Mesothelial cell of epicardium (in vitro differentiated cells): ENCODE measurements around the gene YBX3. TPM values are rescaled to one million over a fixed set of nuclear protein-coding genes. Genes with fewer than 3 reads are reported as not detected.
A peak's percentile ranks its signal among the peaks of the same experiment; 100 is the strongest.

Experiments used
- DNase-seq, 2 experiments: peaks; one replicate each; pipeline ENCODE4 v3.0.0; 2021; ENCODE audit warnings: low spot score in 2 of 2; ENCODE audit not compliant: unreplicated experiment in 2 of 2
- H3K27ac Mint-ChIP-seq: 2 replicates; pipeline ENCODE4 v1.8.0; 2021; ENCODE audit warnings: mixed read lengths
- H3K27me3 Mint-ChIP-seq: 2 replicates; pipeline ENCODE4 v1.8.0; 2021; ENCODE audit warnings: low read depth, mixed read lengths
- H3K36me3 Mint-ChIP-seq: 2 replicates; pipeline ENCODE4 v1.8.0; 2021; ENCODE audit warnings: mixed read lengths
- H3K4me1 Mint-ChIP-seq: 2 replicates; pipeline ENCODE4 v1.8.0; 2021; ENCODE audit warnings: mixed read lengths
- H3K4me3 Mint-ChIP-seq: 2 replicates; pipeline ENCODE4 v1.8.0; 2021; ENCODE audit warnings: mild to moderate bottlenecking, moderate library complexity, mixed read lengths
- H3K9me3 Mint-ChIP-seq: 2 replicates; pipeline ENCODE4 v1.8.0; 2021; ENCODE audit warnings: mixed read lengths
- total RNA-seq: library from RNA; stranded (reverse); gene quantifications from 3 replicates; pipeline ENCODE4 v1.2.1, GENCODE V29; 2021
- TF ChIP-seq, protein P1 (sequence below): fragments of 200-600 bp; sonication (generic); IDR thresholded peaks from one replicate; pipeline ENCODE4 v1.5.0; 2021; ENCODE audit warnings: antibody characterized with exemption; ENCODE audit not compliant: unreplicated experiment

The YBX3 gene
- total RNA-seq, 1 donor from 2014 or later = 150 TPM

DNA sequence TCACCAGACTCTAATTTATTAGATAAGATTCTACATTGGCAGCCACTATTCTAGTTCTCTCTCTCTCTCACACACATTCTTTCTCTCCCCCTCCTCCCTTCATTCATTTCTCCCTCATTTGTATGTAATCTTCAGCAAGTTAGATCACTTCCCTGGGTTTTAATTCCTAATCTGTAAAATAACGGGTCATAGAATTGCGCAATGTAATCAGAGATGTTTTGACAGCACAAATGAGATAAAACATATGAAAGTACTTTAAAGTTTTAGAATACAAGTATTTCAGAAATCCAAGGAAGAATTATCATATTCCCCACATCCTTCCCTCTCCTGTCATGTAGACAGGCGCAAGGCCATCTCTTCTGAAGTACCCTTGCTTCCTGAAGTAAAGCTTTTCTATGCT, 70.9 kb downstream of the YBX3 start:
- Mint-ChIP-seq H3K27ac (peak overlapping the region; percentile 7), H3K9me3 (peaks cover 36% of the 10 kb centered on the region), H3K36me3 (peaks cover 4% of the 10 kb centered on the region), H3K27me3 (no peaks in the 10 kb centered on the region), H3K4me1 (peaks cover 5% of the 10 kb centered on the region), H3K4me3 (no peak overlapping the region)
- TF ChIP-seq, protein P1, sequence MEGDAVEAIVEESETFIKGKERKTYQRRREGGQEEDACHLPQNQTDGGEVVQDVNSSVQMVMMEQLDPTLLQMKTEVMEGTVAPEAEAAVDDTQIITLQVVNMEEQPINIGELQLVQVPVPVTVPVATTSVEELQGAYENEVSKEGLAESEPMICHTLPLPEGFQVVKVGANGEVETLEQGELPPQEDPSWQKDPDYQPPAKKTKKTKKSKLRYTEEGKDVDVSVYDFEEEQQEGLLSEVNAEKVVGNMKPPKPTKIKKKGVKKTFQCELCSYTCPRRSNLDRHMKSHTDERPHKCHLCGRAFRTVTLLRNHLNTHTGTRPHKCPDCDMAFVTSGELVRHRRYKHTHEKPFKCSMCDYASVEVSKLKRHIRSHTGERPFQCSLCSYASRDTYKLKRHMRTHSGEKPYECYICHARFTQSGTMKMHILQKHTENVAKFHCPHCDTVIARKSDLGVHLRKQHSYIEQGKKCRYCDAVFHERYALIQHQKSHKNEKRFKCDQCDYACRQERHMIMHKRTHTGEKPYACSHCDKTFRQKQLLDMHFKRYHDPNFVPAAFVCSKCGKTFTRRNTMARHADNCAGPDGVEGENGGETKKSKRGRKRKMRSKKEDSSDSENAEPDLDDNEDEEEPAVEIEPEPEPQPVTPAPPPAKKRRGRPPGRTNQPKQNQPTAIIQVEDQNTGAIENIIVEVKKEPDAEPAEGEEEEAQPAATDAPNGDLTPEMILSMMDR = no peak
- DNase-seq = no peak

Other genes with a start within 250 kb of the YBX3 start
- 1.7 to 2.3 TPM (median 2.3 TPM) in 3 replicates for gene EIF2S3B, start 217.4 kb downstream of the YBX3 start, total RNA-seq
- 35.4 to 38.7 TPM (median 36.8 TPM) in 3 replicates for gene MAGOHB, start 109.7 kb downstream of the YBX3 start, total RNA-seq
- gene STYK1, start 49.3 kb downstream of the YBX3 start, total RNA-seq = 0.99 to 1.4 TPM (median 1.0 TPM) in 3 replicates
- gene TAS2R7, start 79.3 kb upstream of the YBX3 start, total RNA-seq = 0.20 to 0.40 TPM (median 0.20 TPM) in 3 replicates
- gene TAS2R8, start 84.0 kb upstream of the YBX3 start, total RNA-seq = 0.18 to 0.42 TPM (median 0.29 TPM) in 3 replicates
- 0.50 to 0.64 TPM (median 0.56 TPM) in 3 replicates for gene TAS2R9, start 86.8 kb upstream of the YBX3 start, total RNA-seq
- 2.5 to 3.2 TPM (median 2.7 TPM) in 3 replicates for gene TAS2R10, start 103.0 kb upstream of the YBX3 start, total RNA-seq
- 5.4 to 7.2 TPM (median 5.4 TPM) in 3 replicates for gene PRR4, start 126.2 kb upstream of the YBX3 start, total RNA-seq
- 30.3 to 44.9 TPM (median 32.6 TPM) in 3 replicates for gene PRH1, start 160.9 kb upstream of the YBX3 start, total RNA-seq
- gene TAS2R13, start 186.2 kb upstream of the YBX3 start, total RNA-seq = 3.1 to 3.8 TPM (median 3.5 TPM) in 3 replicates
- not detected in 3 replicates for gene PRH2, start 205.9 kb upstream of the YBX3 start, total RNA-seq
- gene TAS2R14, start 215.9 kb upstream of the YBX3 start, total RNA-seq = 4.5 to 6.7 TPM (median 5.4 TPM) in 3 replicates